NCI-H2227 treated with DMSO at 0.1 percent for 48 hours (cell line): ENCODE measurements around the gene MRPS6.

Experiments used
- DNase-seq: peaks from one replicate; lab custom pipeline; 2025; lab: John Stamatoyannopoulos, UW

MRPS6 gene

DNA sequence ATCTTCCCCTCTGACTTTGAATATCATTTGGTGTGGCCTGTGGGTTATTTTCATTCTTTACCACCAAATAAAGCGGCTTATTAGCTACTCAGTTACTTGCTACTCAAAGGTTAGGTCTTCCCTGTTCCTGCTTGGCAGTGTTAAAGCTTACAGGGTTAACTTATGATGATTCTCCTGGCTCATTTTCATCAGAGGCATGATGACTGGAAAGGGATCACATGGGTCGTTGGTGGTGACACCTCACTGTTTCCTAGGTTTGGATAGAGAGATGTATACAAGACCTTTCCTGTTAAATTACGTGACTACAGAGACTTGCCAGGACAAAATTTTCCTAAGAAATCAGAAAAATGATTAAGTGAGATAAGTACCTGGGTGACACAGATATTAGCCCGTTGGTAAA, 27.4 kb downstream of the MRPS6 start:
- DNase-seq = no peak

DNA sequence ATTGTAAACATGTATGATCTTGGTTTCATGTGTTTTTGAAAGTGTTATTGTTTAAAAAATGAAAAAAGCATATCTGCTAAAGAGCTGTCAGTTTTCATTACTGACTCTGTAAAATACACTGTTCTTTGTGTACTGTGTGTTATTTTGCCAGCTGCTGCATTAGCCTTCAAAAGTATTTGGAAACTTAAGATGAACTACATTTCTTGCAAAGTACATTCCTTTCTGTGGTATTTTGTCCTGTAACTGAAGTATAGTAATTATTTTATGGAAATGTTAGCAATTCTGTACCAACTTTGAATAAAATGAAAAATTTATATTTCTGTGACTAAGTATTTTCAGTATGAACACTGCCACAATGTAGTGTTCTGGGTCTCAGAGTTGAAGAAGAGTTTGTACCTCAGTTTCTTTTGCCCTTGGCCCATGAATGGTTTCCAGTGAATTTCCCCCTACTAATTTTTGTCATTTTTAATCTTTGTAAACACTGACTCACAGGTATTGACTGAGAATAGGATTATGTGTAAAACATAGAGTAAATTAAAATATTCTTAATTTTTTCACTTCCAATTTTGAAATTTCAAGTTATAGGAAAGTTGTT, 32.7 kb downstream of the MRPS6 start:
- DNase-seq = no peak

GRCh38 chr21:34107606-34108005, 34.2 kb downstream of the MRPS6 start:
- DNase-seq = no peak

DNA sequence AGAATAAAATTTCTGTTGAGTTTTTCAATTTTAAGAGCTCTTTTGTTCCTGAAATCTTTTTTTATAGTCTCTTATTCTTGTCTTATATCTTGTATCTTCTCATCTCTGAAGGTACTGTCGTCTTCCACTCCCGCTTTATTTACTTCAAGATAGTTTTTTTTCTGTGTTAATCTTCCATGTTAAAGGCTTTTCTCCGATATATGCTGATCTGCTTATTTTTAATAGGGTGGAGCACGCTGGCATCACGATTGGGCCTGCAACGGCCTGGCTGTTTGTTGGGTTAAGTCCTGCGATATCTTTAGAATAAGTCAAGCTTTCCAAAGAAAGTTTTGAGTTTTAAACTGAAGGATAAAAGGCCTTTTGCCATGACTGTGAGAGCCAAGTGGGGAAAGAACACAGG, 35.7 kb downstream of the MRPS6 start:
- DNase-seq = no peak

- no peak for DNase-seq
Observed at GRCh38 chr21:34110594-34111202, 37.3 kb downstream of the MRPS6 start.

DNA sequence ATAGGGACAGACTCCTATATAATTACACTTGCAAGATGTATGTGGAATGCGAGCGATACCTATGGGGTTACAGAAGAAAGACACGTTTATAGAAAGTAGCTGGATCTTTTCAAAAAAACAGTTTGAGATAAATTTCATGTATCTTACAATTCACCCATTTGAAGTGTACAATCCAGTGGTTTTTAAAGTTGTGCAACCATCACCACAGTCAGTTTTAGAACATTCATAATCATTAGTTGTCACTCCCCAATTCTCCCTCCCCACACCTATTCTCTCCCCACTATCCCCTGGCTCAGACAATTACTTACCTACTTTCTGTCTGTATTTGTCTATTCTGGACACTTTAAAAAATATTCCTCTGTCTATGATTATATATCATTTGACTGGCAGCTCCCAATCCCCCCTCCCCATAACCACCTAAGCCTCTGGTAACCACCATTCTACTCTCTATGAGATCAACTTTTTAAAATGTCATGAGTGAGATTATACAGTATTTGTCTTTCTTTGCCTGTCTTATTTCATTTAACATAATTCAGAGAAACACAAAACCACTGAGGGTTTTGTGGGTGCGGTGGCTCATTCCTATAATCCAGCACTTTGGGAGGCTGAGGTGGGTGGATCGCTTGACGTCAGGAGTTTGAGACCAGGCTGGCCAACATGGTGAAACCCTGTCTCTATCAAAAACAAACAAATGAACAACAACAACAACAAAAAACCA, 39.1 kb downstream of the MRPS6 start:
- no peak for DNase-seq

DNA sequence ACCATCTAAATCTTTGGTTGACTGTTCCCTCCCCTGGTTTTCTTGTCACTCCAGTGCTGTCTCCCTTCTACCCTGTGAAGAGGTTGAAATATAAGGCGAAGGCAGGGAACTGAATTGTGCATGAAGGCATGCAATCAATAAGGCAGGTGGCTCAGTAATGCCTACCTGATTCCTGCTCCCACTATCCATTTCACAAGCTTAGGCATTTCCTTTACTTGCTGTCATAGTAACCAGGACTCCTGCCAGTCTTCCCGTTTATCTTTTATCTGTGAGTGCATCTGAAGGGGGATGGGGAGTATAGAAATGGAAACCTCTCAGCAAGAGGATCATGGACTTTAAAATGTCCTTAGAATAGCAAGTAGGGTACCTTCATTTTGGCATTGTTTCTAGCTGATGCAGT, 40.5 kb downstream of the MRPS6 start:
- DNase-seq = peak; percentile 28

DNA sequence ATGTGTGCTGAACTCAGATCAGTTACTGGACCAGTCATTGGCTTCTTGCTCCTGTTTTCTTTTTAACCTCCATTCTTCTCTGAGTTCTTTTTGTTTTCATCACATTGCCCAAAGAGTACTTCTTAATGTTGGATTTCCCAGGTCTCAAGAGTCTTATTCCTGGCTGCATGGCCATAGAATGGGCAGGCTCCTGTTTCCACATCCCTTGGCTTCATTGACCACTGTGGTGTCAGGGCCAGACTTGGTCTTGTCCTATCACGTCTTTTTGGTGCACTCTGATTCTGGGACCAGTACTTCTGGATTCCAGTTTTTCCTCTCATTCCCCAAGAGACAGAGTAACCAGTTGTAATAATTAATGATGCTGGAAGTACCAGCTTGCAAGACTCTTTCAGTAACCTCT, 41.8 kb downstream of the MRPS6 start:
- DNase-seq = no peak

DNA sequence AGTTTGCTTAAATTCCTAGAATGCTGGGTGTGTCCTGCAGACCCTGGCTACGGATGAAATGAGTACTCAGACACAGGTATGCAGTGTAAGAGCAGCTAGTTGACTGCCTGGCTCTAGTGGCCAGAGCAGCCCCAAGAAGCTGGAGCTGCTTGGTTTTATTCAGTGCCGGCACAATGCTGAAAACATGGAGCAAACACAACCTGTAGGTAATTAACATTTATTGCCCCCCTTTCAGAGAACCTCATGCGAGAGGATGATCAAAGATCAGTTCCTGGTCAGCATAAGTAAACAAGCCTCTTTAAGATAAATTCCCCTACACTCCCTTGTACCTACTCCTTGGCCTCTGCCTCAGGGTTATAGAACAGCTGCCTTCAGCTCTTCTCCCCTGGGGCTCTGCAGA, 43.2 kb downstream of the MRPS6 start:
- no peak for DNase-seq

DNA sequence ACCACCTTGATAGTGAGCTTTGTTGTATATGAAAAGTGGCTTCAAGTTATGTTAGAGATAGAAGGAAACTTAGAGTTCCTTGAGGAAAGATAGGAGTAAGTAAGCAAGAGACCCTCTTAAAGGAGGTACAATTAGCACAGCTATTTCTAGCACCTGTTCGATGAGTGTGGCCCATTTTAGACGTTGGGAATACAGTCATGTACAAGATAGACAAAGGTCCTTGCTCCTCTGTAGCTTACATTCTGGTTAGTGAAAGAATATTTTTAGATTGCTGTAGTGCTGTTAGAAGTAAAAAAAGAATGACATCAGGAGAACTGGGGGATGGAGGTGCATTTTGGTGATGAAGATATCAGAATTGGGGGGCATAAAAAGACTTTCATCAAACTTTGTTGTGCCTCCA, 47.5 kb downstream of the MRPS6 start:
- no peak for DNase-seq

DNA sequence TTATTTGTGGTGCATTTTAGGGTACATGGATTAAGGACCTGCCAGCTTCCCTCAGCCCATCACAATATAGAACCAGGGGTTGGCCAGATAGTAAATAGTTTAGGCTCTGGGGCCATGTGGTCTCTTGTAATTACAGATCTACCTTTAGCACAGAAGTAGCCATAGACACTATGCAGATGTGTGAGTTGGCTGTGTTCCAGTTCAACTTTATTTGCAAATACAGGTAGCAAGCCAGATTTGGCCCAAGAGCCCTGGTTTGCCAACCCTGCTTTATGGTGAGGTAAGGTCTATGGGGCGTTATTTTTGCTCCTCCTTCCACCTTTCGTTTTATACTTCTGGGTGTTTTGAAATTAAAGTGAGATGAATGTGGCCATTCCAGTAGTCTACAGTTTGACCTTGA, 48.7 kb downstream of the MRPS6 start:
- no peak for DNase-seq

- no peak for DNase-seq
Observed at GRCh38 chr21:34123609-34124008, 50.2 kb downstream of the MRPS6 start.

DNA sequence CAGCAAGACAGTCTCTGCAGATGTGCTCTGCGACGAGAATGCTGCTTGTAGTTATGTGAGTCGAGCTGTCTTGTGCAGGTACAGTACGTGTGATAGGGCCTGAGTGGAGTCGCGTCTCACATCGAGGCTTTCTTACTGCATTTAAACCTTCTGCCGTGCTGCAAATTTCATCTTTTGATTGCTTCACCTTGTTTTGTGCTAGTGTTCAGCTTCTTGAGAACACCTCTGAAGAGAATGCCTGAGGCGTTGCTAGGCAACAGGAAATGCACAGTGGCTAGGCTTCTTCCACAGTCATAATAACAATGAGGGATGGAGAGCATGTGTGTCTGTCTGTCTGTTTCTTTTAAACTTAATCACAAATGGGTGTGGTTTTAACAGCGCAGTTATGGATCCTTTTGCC, 52.9 kb downstream of the MRPS6 start:
- peak; percentile 70 for DNase-seq

DNA sequence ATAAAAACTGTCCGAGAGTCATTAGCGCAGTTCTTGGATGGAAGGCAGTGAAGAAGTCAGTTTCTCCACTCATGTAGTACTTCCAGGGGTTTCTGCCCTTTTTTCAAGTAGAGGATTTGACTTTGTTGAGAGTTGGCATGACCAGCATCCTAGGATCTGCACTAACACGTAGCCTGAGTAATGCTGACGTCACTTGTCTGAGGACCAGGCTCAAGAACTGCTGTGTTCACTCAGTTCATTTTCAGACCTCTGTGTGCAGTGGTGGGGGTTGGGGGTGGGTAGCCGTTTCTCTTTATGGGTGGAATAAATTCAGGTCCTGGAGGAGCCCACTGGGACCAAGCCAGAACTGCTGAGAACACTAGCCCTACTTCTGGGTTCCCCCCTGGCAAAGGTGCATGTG, 53.3 kb downstream of the MRPS6 start:
- no peak for DNase-seq

DNA sequence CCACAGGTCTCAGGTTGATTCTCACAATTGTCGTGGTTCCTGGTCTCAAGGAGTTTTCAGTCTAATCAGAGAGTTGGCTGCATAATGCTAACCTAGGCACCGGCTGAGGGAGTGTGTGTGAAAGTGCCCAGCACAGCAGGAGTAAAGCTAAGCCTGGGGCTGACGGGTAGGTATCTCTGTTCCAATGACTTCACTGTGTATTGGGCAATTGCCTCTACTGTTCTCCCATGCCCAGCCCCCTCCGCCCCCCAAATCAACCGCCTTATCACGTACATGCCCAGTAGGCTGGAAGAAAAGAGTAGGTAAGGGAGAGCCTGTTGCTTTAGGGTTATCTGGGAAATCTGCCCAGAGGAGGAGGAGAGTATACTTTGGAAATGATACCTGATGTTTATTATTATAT, 54.7 kb downstream of the MRPS6 start:
- no peak for DNase-seq

- no peak for DNase-seq
Observed at GRCh38 chr21:34128674-34129038, 55.3 kb downstream of the MRPS6 start.

DNA sequence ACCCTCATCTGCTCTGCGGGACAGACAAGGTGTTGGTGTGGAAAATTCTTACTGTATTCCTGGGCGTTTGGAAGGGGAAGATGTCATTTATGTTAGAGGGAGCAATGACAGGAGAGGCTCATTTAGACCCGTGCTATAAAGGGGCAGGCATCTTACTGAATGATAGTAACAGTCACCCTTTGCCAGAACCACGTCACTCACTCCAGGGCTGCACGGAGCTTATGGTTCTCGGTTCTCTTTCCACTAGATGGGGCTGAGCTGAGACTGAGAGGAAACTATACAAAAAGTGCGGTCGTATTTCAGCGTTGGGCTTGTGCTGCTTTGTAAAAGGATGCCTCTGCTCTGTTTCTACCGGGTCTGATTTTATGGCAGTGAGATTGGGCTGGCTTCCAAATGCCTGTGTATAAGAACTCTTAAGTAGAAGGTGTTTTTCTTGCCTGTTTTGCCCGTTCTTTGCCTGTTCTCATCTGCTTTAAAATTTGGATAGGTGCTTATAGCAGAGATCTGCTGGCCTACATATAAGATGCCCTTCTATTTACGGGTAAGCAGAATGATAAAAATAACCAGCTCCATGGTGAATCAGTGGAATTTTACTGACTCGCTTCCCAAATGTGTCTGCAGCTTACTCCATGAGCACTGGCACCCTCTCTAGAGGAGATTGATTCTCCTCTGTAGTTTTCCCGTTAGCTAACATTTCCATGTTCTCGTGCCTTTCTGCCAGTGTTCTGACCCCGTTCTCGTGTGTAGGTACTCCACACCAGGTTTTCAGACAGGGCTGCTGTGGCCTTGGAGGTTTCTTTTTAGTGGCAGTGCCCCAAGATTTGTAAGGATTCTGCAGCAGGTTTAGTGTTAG, 55.9 kb downstream of the MRPS6 start:
- DNase-seq = peak; percentile 85

GRCh38 chr21:34129901-34130715, 56.7 kb downstream of the MRPS6 start:
- DNase-seq = peak; percentile 87

GRCh38 chr21:34130716-34130985, 57.3 kb downstream of the MRPS6 start:
- DNase-seq = no peak

DNA sequence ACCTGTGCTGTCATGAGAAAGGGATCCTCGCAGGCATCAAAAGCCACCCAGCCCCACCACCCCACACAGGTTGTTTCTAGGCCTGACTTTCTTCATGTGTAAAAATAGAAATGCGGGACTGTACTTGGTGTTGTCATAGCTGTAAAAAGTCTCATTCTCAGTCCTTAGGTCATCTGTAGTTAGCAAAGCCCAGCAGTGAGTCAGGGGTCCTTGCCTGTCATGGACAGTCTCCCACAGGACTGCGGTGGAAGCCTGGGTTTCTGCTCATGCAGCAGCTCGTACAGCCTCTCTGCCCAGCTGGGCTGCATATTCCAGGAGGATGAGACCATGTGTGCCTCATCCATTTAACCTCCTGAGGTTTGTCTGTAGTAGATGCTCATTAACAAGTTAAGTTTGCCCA, 58.2 kb downstream of the MRPS6 start:
- no peak for DNase-seq

DNA sequence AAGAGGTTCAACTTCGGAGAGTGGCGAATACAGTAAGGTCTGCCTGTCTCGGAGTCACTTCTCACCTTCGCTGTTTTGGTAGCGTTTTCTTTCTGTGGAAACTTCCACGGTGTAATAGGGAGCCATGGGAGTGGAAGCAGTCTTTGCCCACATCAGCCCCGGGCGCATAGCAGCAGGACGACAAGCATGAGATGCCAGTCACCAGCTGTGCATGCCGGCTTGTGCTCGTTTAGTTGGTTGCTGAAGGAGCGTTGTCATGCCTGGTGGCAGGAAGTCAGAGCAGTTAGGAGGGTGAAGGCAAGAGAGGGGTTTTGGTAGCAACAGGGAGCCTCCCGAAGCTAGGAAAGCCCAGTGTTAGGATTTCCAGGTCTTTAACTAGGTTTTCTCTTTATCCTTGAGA, 58.8 kb downstream of the MRPS6 start:
- no peak for DNase-seq

- no peak for DNase-seq
Observed at GRCh38 chr21:34132926-34133325, 59.5 kb downstream of the MRPS6 start.
